Measurements from ENCODE around the gene KLHL41.

DNA sequence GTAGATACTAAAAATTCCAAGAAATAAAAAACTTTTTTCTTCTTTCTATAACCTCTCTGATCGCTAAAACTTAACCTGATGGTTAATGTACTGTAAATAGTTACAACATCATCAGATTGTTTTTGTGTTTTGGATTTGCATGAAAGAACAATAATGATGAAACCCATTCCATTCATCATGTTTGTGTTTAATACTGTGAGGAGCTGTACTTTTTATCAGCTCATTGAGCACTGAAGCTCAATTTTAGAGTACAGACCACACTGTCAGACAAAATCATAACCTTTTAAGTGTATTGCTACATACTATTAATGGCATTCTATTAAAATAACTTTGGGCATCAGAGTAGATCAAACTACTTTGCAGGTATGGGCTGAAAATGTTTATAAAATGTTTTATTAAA is 45.0 kb upstream of the KLHL41 start:
- TF ChIP-seq, protein P1, sequence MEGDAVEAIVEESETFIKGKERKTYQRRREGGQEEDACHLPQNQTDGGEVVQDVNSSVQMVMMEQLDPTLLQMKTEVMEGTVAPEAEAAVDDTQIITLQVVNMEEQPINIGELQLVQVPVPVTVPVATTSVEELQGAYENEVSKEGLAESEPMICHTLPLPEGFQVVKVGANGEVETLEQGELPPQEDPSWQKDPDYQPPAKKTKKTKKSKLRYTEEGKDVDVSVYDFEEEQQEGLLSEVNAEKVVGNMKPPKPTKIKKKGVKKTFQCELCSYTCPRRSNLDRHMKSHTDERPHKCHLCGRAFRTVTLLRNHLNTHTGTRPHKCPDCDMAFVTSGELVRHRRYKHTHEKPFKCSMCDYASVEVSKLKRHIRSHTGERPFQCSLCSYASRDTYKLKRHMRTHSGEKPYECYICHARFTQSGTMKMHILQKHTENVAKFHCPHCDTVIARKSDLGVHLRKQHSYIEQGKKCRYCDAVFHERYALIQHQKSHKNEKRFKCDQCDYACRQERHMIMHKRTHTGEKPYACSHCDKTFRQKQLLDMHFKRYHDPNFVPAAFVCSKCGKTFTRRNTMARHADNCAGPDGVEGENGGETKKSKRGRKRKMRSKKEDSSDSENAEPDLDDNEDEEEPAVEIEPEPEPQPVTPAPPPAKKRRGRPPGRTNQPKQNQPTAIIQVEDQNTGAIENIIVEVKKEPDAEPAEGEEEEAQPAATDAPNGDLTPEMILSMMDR (IDR thresholded peaks at IDR 0.05; ENCODE audit: insufficient read depth, low read length), result no peak
- no peak for TF ChIP-seq POLR2AphosphoS5 (IDR thresholded peaks at IDR 0.05; ENCODE audit: low read depth)
- no peak for TF ChIP-seq SPI1 (IDR thresholded peaks at IDR 0.05; ENCODE audit: borderline replicate concordance, low read depth)
